Measurements from ENCODE around the gene CSK. TPM values are rescaled to one million over a fixed set of nuclear protein-coding genes. Genes with fewer than 3 reads are reported as not detected.
A peak's percentile ranks its signal among the peaks of the same experiment; 100 is the strongest.

CSK gene
- polyA plus RNA-seq, 4 donors = 39.4 to 76.8 (median 53.2) TPM

GRCh38 chr15:74786551-74787165, 4.8 kb downstream of the CSK start:
- peak overlapping the region in 1 of 3 donors; percentile 9 for H3K4me3 ChIP-seq (ENCODE audit: low read depth in 1 of 3, low read length in 3 of 3)
- H3K4me1 ChIP-seq (ENCODE audit: control insufficient read depth in 3 of 3, insufficient read depth in 2 of 3, low read depth in 1 of 3, low read length in 2 of 3) = peaks cover 6 to 83% (median 49%) of the 10 kb centered on the region in 3 donors
- peak overlapping the region; percentile 34 to 84 (median 63) for H3K27ac ChIP-seq (ENCODE audit: low read depth in 1 of 3, low read length in 2 of 3)
- H3K27me3 ChIP-seq (ENCODE audit: control insufficient read depth in 3 of 3, insufficient read depth in 3 of 3, low read length in 3 of 3) = no peaks in the 10 kb centered on the region
- no peaks in the 10 kb centered on the region for H3K9me3 ChIP-seq (ENCODE audit: control insufficient read depth in 2 of 2, insufficient read depth in 1 of 2, low read depth in 1 of 2, low read length in 1 of 2)
- DNase-seq (no peak), FAIRE-seq (no peak)
- peaks cover 0 to 74% (median 0%) of the 10 kb centered on the region in 3 donors for H3K36me3 ChIP-seq (ENCODE audit: control insufficient read depth in 3 of 3, insufficient read depth in 2 of 3, low read depth in 1 of 3, low read length in 3 of 3)
- WGBS, 3 donors = 30 to 43% (median 37%) methylated on average over 7 of the region's 7 CpGs

GRCh38 chr15:74787251-74788041, 5.6 kb downstream of the CSK start:
- DNase-seq (peak; percentile 78 to 88), FAIRE-seq (no peak)
- Histone ChIP-seq H3K9me3 (ENCODE audit: control insufficient read depth in 2 of 2, insufficient read depth in 1 of 2, low read depth in 1 of 2, low read length in 1 of 2) (no peaks in the 10 kb centered on the region), H3K4me1 (ENCODE audit: control insufficient read depth in 3 of 3, insufficient read depth in 2 of 3, low read depth in 1 of 3, low read length in 2 of 3) (peaks cover 7 to 90% (median 49%) of the 10 kb centered on the region in 3 donors), H3K4me3 (ENCODE audit: low read depth in 1 of 3, low read length in 3 of 3) (peak overlapping the region in 1 of 3 donors; percentile 16), H3K36me3 (ENCODE audit: control insufficient read depth in 3 of 3, insufficient read depth in 2 of 3, low read depth in 1 of 3, low read length in 3 of 3) (peaks cover 0 to 82% (median 0%) of the 10 kb centered on the region in 3 donors), H3K27ac (ENCODE audit: low read depth in 1 of 3, low read length in 2 of 3) (peak overlapping the region; percentile 68 to 88 (median 84)), H3K27me3 (ENCODE audit: control insufficient read depth in 3 of 3, insufficient read depth in 3 of 3, low read length in 3 of 3) (no peaks in the 10 kb centered on the region)
- 20 to 28% (median 22%) methylated on average over 13 of the region's 13 CpGs for WGBS, 3 donors

GRCh38 chr15:74788042-74788682, 6.3 kb downstream of the CSK start:
- no peaks in the 10 kb centered on the region for H3K9me3 ChIP-seq (ENCODE audit: control insufficient read depth in 2 of 2, insufficient read depth in 1 of 2, low read depth in 1 of 2, low read length in 1 of 2)
- DNase-seq (no peak), FAIRE-seq (no peak)
- peak overlapping the region in 1 of 3 donors; percentile 16 for H3K4me3 ChIP-seq (ENCODE audit: low read depth in 1 of 3, low read length in 3 of 3)
- no peaks in the 10 kb centered on the region for H3K27me3 ChIP-seq (ENCODE audit: control insufficient read depth in 3 of 3, insufficient read depth in 3 of 3, low read length in 3 of 3)
- WGBS, 3 donors = 19 to 30% (median 25%) methylated on average over 6 to 7 of the region's 7 CpGs
- peaks cover 7 to 94% (median 49%) of the 10 kb centered on the region in 3 donors for H3K4me1 ChIP-seq (ENCODE audit: control insufficient read depth in 3 of 3, insufficient read depth in 2 of 3, low read depth in 1 of 3, low read length in 2 of 3)
- peak overlapping the region; percentile 68 to 88 (median 84) for H3K27ac ChIP-seq (ENCODE audit: low read depth in 1 of 3, low read length in 2 of 3)
- H3K36me3 ChIP-seq (ENCODE audit: control insufficient read depth in 3 of 3, insufficient read depth in 2 of 3, low read depth in 1 of 3, low read length in 3 of 3) = peaks cover 0 to 89% (median 0%) of the 10 kb centered on the region in 3 donors

- Histone ChIP-seq H3K36me3 (ENCODE audit: control insufficient read depth in 3 of 3, insufficient read depth in 2 of 3, low read depth in 1 of 3, low read length in 3 of 3) (peaks cover 0 to 88% (median 0%) of the 10 kb centered on the region in 3 donors), H3K4me1 (ENCODE audit: control insufficient read depth in 3 of 3, insufficient read depth in 2 of 3, low read depth in 1 of 3, low read length in 2 of 3) (peaks cover 7 to 94% (median 47%) of the 10 kb centered on the region in 3 donors), H3K4me3 (ENCODE audit: low read depth in 1 of 3, low read length in 3 of 3) (peak overlapping the region in 1 of 3 donors; percentile 32), H3K9me3 (ENCODE audit: control insufficient read depth in 2 of 2, insufficient read depth in 1 of 2, low read depth in 1 of 2, low read length in 1 of 2) (no peaks in the 10 kb centered on the region), H3K27ac (ENCODE audit: low read depth in 1 of 3, low read length in 2 of 3) (peak overlapping the region; percentile 68 to 88 (median 84)), H3K27me3 (ENCODE audit: control insufficient read depth in 3 of 3, insufficient read depth in 3 of 3, low read length in 3 of 3) (no peaks in the 10 kb centered on the region)
- peak; percentile 36 to 60 for DNase-seq
- WGBS, 3 donors = 7 to 26% (median 15%) methylated on average over 9 of the region's 9 CpGs
- no peak for FAIRE-seq
These were observed 6.8 kb downstream of the CSK start for GRCh38 chr15:74788683-74789151.

- no peaks in the 10 kb centered on the region for H3K27me3 ChIP-seq (ENCODE audit: control insufficient read depth in 3 of 3, insufficient read depth in 3 of 3, low read length in 3 of 3)
- peak overlapping the region in 1 of 3 donors; percentile 32 for H3K4me3 ChIP-seq (ENCODE audit: low read depth in 1 of 3, low read length in 3 of 3)
- FAIRE-seq = no peak
- 8 to 26% (median 17%) methylated on average over 13 to 14 of the region's 14 CpGs for WGBS, 3 donors
- peaks cover 7 to 90% (median 43%) of the 10 kb centered on the region in 3 donors for H3K4me1 ChIP-seq (ENCODE audit: control insufficient read depth in 3 of 3, insufficient read depth in 2 of 3, low read depth in 1 of 3, low read length in 2 of 3)
- H3K9me3 ChIP-seq (ENCODE audit: control insufficient read depth in 2 of 2, insufficient read depth in 1 of 2, low read depth in 1 of 2, low read length in 1 of 2) = no peaks in the 10 kb centered on the region
- DNase-seq = peak; percentile 88 to 93
- peak overlapping the region; percentile 68 to 88 (median 84) for H3K27ac ChIP-seq (ENCODE audit: low read depth in 1 of 3, low read length in 2 of 3)
- H3K36me3 ChIP-seq (ENCODE audit: control insufficient read depth in 3 of 3, insufficient read depth in 2 of 3, low read depth in 1 of 3, low read length in 3 of 3) = peaks cover 0 to 83% (median 0%) of the 10 kb centered on the region in 3 donors
These were observed 7.3 kb downstream of the CSK start for GRCh38 chr15:74789171-74789631.

- peak in 1 of 2 donors; percentile 47 for DNase-seq
- peaks cover 7 to 90% (median 39%) of the 10 kb centered on the region in 3 donors for H3K4me1 ChIP-seq (ENCODE audit: control insufficient read depth in 3 of 3, insufficient read depth in 2 of 3, low read depth in 1 of 3, low read length in 2 of 3)
- H3K4me3 ChIP-seq (ENCODE audit: low read depth in 1 of 3, low read length in 3 of 3) = peak overlapping the region in 1 of 3 donors; percentile 22
- peak overlapping the region; percentile 68 to 88 (median 84) for H3K27ac ChIP-seq (ENCODE audit: low read depth in 1 of 3, low read length in 2 of 3)
- H3K36me3 ChIP-seq (ENCODE audit: control insufficient read depth in 3 of 3, insufficient read depth in 2 of 3, low read depth in 1 of 3, low read length in 3 of 3) = peaks cover 0 to 83% (median 0%) of the 10 kb centered on the region in 3 donors
- 10 to 13% (median 11%) methylated on average over 3 of the region's 3 CpGs for WGBS, 3 donors
- no peaks in the 10 kb centered on the region for H3K27me3 ChIP-seq (ENCODE audit: control insufficient read depth in 3 of 3, insufficient read depth in 3 of 3, low read length in 3 of 3)
- FAIRE-seq = no peak
- no peaks in the 10 kb centered on the region for H3K9me3 ChIP-seq (ENCODE audit: control insufficient read depth in 2 of 2, insufficient read depth in 1 of 2, low read depth in 1 of 2, low read length in 1 of 2)
These were observed 7.8 kb downstream of the CSK start for GRCh38 chr15:74789741-74790079.

GRCh38 chr15:74790080-74790916, 8.4 kb downstream of the CSK start:
- WGBS, 3 donors = 15% methylated on average over 15 of the region's 15 CpGs
- Histone ChIP-seq H3K27me3 (ENCODE audit: control insufficient read depth in 3 of 3, insufficient read depth in 3 of 3, low read length in 3 of 3) (no peaks in the 10 kb centered on the region), H3K4me3 (ENCODE audit: low read depth in 1 of 3, low read length in 3 of 3) (peak overlapping the region in 1 of 3 donors; percentile 22)

More at GRCh38 chr15:74790080-74790916, 8.4 kb downstream of the CSK start:
- peaks cover 8 to 87% (median 39%) of the 10 kb centered on the region in 3 donors for H3K4me1 ChIP-seq (ENCODE audit: control insufficient read depth in 3 of 3, insufficient read depth in 2 of 3, low read depth in 1 of 3, low read length in 2 of 3)
- H3K27ac ChIP-seq (ENCODE audit: low read depth in 1 of 3, low read length in 2 of 3) = peak overlapping the region; percentile 68 to 88 (median 84)
- DNase-seq = peak; percentile 28 to 44
- H3K9me3 ChIP-seq (ENCODE audit: control insufficient read depth in 2 of 2, insufficient read depth in 1 of 2, low read depth in 1 of 2, low read length in 1 of 2) = no peaks in the 10 kb centered on the region
- peaks cover 0 to 84% (median 0%) of the 10 kb centered on the region in 3 donors for H3K36me3 ChIP-seq (ENCODE audit: control insufficient read depth in 3 of 3, insufficient read depth in 2 of 3, low read depth in 1 of 3, low read length in 3 of 3)
- FAIRE-seq = no peak

Measured in small intestine (tissue), 7 donors.